HEK293T (cell line): ENCODE data around the gene OR8U1.

ENCODE experiments used
- CTCF ChIA-PET: fragments of 350-600 bp; formaldehyde crosslinking; extraction: SDS; loops from one replicate; lab custom pipeline; 2021; ENCODE audit warnings: antibody characterized with exemption, inconsistent platforms; lab: Yijun Ruan, JAX
- POLR2A ChIA-PET: fragments of 350-600 bp; formaldehyde crosslinking; extraction: SDS; loops from one replicate; lab custom pipeline; 2020; ENCODE audit warnings: antibody characterized with exemption, inconsistent platforms; lab: Yijun Ruan, JAX
- DNase-seq: peaks from one replicate; pipeline ENCODE4 v3.0.0; 2012; ENCODE audit warnings: mixed read lengths; ENCODE audit errors: extremely low spot score
- ARNT ChIP-seq: fragments of 450-650 bp; IDR thresholded peaks from 2 replicates; pipeline ENCODE4 v1.6.1; 2017; ENCODE audit warnings: mild to moderate bottlenecking
- BHLHE40 ChIP-seq: fragments of 450-650 bp; IDR thresholded peaks from 2 replicates; pipeline ENCODE4 v1.6.1; 2016; ENCODE audit warnings: mild to moderate bottlenecking, moderate library complexity, borderline replicate concordance
- CTBP1 ChIP-seq: fragments of 450-650 bp; IDR thresholded peaks from 2 replicates; pipeline ENCODE4 v1.6.1; 2016; ENCODE audit warnings: borderline replicate concordance
- ELF4 ChIP-seq: fragments of 450-650 bp; IDR thresholded peaks from 2 replicates; pipeline ENCODE4 v1.6.1; 2017; ENCODE audit warnings: antibody characterized with exemption
- FOXA1 ChIP-seq: fragments of 450-650 bp; IDR thresholded peaks from 2 replicates; pipeline ENCODE4 v1.6.1; 2016; ENCODE audit warnings: mild to moderate bottlenecking
- FOXK2 ChIP-seq: fragments of 450-650 bp; IDR thresholded peaks from 2 replicates; pipeline ENCODE4 v1.6.1; 2016; ENCODE audit warnings: mild to moderate bottlenecking
- FOXM1 ChIP-seq: fragments of 450-650 bp; IDR thresholded peaks from 2 replicates; pipeline ENCODE4 v1.6.1; 2017; ENCODE audit warnings: mild to moderate bottlenecking, borderline replicate concordance
- HDGF ChIP-seq: fragments of 450-650 bp; IDR thresholded peaks from 2 replicates; pipeline ENCODE4 v1.6.1; 2017; ENCODE audit warnings: antibody characterized with exemption, borderline replicate concordance
- L3MBTL2 ChIP-seq: fragments of 450-650 bp; conservative IDR thresholded peaks from 2 replicates; pipeline ENCODE4 v1.6.1; 2016; ENCODE audit warnings: mild to moderate bottlenecking
- LEF1 ChIP-seq: fragments of 450-650 bp; IDR thresholded peaks from 2 replicates; pipeline ENCODE4 v1.6.1; 2017; ENCODE audit warnings: mild to moderate bottlenecking, borderline replicate concordance
- NFRKB ChIP-seq: fragments of 450-650 bp; IDR thresholded peaks from 2 replicates; pipeline ENCODE4 v1.6.1; 2016; ENCODE audit warnings: mild to moderate bottlenecking, moderate library complexity
- SP1 ChIP-seq: fragments of 450-650 bp; IDR thresholded peaks from 2 replicates; pipeline ENCODE4 v1.6.1; 2017
- SUZ12 ChIP-seq: fragments of 450-650 bp; IDR thresholded peaks from 2 replicates; pipeline ENCODE4 v1.6.1; 2016; ENCODE audit warnings: mild to moderate bottlenecking
- TARDBP ChIP-seq: fragments of 450-650 bp; IDR thresholded peaks from 2 replicates; pipeline ENCODE4 v1.6.1; 2016
- ZNF384 ChIP-seq: fragments of 450-650 bp; IDR thresholded peaks from 2 replicates; pipeline ENCODE4 v1.6.1; 2016
- TF ChIP-seq, protein P1 (sequence below): fragments of 450-650 bp; IDR thresholded peaks from 2 replicates; pipeline ENCODE4 v1.6.1; 2016

Gene OR8U1

DNA sequence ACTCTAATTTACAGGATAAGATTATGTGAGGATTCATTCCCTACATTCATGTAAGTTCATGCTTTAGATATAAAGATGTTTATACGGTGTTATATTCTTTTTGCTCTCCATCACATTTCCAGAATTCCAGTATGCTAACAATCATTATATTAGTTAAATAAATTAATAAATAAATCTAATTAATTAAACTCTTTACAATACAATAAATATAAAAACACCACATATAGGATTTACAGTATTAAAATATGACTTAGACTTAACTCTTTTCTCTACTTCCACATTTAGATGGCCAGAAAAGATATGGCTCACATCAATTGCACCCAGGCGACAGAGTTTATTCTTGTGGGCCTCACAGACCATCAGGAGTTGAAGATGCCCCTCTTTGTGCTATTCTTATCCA is at the start of gene OR8U1:
Gene OR8U1, plus strand, starts transcription at position 301 of the 400 bp plus-strand sequence. Its CDS starts 0 bp downstream, at position 301.
- TF ChIP-seq FOXK2: no peak
- no peak for TF ChIP-seq SP1
- TF ChIP-seq ARNT: no peak
- no peak for TF ChIP-seq BHLHE40
- no peak for TF ChIP-seq CTBP1
- no peak for TF ChIP-seq LEF1
- no peak for TF ChIP-seq ELF4
- no peak for TF ChIP-seq SUZ12
- no peak for TF ChIP-seq FOXA1
- no peak for TF ChIP-seq HDGF
- no peak for TF ChIP-seq TARDBP
- no peak for TF ChIP-seq L3MBTL2
- TF ChIP-seq, protein P1, sequence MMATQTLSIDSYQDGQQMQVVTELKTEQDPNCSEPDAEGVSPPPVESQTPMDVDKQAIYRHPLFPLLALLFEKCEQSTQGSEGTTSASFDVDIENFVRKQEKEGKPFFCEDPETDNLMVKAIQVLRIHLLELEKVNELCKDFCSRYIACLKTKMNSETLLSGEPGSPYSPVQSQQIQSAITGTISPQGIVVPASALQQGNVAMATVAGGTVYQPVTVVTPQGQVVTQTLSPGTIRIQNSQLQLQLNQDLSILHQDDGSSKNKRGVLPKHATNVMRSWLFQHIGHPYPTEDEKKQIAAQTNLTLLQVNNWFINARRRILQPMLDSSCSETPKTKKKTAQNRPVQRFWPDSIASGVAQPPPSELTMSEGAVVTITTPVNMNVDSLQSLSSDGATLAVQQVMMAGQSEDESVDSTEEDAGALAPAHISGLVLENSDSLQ: no peak
- TF ChIP-seq FOXM1: no peak
- DNase-seq: no peak
- CTCF ChIA-PET: no interaction called here
- POLR2A ChIA-PET: no interaction called here

DNA sequence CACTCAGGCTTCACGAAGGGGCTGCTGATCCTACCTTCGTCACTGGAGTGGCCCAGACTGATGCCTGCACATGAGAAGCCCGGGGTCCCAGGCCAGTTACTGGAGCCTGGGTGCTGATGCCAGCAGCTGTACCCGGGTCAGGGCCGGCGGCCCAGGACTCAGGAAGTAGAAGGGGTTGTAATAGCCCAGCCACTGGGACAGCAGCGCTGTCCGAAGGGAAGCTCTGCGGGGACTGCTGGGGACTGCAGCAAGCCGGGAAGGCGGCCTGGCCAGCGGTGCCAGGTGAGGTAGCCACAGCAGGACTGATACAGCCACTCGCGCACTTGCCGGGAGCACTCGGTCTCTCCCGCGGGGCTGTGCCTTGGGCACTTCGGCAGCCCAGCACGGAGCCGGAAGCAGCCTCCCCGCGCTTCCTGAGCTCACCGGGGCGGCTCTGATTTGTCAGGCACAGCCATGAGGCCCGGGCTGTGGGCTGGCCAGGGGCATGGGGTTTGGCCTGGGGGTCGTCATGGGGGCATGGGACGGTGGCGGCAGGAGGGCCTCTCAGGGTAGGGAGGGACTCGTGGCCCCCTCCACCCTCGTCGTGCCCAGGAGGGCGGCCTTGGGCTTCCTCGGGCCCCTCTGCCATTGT is 43.4 kb upstream of the OR8U1 start:
- POLR2A ChIA-PET: no interaction called here
- CTCF ChIA-PET: no interaction called here
- no peak for DNase-seq
- TF ChIP-seq ELF4 (no peak), HDGF (no peak), ZNF384 (no peak), LEF1 (no peak), L3MBTL2 (no peak), SUZ12 (no peak), FOXM1 (no peak), NFRKB (no peak), CTBP1 (no peak), TARDBP (no peak), BHLHE40 (no peak), FOXA1 (no peak), SP1 (no peak), FOXK2 (no peak), ARNT (no peak)
- TF ChIP-seq, protein P1: no peak

DNA sequence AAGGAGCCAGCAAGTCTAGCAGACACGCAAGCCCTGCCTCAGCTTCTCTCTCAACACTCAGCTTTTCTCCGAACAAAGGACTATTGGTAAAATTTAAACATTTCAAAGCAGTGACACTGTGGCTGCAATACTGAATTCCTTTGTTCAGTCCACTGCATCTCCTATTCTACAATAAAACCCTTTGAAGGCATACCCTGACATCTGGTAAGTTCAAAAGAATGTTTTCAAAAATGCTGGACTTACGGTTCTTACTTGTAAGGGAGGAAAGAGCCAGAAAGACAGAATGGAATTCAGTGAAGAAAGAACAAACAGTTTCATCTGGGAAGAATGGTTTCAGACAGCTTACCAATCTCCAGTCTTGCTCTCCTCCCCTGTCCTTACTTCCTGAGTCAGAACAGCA is 42.3 kb upstream of the OR8U1 start:
- TF ChIP-seq FOXK2 (no peak), LEF1 (no peak), NFRKB (no peak), ZNF384 (no peak), HDGF (no peak), BHLHE40 (no peak), FOXA1 (no peak), CTBP1 (no peak), FOXM1 (no peak), SP1 (no peak), TARDBP (no peak)
- CTCF ChIA-PET: no interaction called here
- no peak for DNase-seq
- POLR2A ChIA-PET: no interaction called here

DNA sequence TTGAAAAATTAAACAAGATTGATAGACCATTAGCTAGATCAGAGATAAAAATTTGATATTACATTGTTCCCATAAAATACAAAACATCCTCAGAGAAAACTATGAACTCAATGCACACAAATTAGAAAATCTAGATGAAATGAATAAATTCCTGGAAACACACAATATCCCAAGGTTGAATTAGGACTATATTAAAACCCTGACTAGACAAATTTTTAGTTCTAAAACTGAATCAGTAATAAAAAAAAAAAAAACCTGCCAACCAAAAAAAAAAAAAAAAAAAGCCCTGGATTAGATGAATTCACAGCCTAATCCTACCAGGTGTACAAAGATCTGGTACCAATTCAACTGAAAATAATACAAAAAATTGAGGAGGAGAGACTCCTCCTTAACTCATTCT is 35.1 kb upstream of the OR8U1 start:
- TF ChIP-seq NFRKB: no peak
- no peak for TF ChIP-seq SP1
- TF ChIP-seq ARNT: no peak
- no peak for TF ChIP-seq BHLHE40
- no peak for TF ChIP-seq HDGF
- TF ChIP-seq FOXM1: no peak
- TF ChIP-seq FOXA1: no peak
- no peak for DNase-seq
- CTCF ChIA-PET: no interaction called here
- POLR2A ChIA-PET: no interaction called here

DNA sequence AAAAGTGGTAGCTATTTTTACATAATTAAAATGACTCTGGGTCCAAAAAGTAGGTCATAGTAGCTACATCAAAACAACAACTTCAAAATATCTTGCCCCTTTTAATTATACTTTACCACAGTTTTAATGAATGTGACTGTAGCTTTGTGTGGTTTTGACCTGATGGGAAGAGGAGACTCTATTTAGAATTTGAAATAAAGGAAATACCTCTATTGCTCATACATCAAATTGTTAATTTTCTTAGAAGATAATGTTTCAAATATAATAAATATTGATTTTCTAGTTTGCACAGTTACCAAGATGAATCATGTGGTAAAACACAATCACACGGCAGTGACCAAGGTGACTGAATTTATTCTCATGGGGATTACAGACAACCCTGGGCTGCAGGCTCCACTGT is 29.7 kb upstream of the OR8U1 start, which contains the start of gene OR8K1:
Gene OR8K1, plus strand, starts transcription at position 301 of the 400 bp plus-strand sequence. Its CDS starts 0 bp downstream, at position 301.
- no peak for TF ChIP-seq LEF1
- no peak for TF ChIP-seq SP1
- TF ChIP-seq SUZ12: no peak
- no peak for TF ChIP-seq L3MBTL2
- no peak for TF ChIP-seq FOXK2
- TF ChIP-seq HDGF: no peak
- no peak for TF ChIP-seq BHLHE40
- TF ChIP-seq FOXA1: no peak
- TF ChIP-seq ARNT: no peak
- no peak for TF ChIP-seq FOXM1
- no peak for TF ChIP-seq TARDBP
- TF ChIP-seq, protein P1: no peak
- no peak for TF ChIP-seq ELF4
- no peak for TF ChIP-seq NFRKB
- TF ChIP-seq CTBP1: no peak
- TF ChIP-seq ZNF384: no peak
- DNase-seq: no peak
- CTCF ChIA-PET: no interaction called here
- POLR2A ChIA-PET: no interaction called here

DNA sequence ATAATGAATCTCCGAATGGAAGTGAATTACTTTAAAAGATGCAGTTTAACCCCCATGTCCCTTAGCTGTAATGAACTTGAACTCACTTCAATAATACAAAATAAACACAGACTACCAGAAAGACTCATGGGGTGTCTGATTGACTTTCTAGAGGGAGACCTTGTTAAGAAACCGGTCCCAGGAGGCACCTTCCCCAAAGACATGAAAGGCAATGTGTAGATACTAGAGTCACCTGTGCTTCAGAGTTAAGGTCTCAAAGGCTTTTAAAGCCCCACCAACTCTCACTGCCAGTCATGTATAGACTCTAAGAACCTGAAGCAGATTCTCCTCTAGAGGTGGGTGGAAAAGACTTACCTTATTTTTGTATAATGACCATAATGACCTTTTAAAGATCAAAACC is 21.4 kb upstream of the OR8U1 start, which contains the start of gene OR8J1:
Gene OR8J1, plus strand, starts transcription at position 301 of the 400 bp plus-strand sequence. CDS start 5,956 bp downstream, outside the sequence.
- TF ChIP-seq ARNT: no peak
- no peak for TF ChIP-seq ZNF384
- DNase-seq: no peak
- CTCF ChIA-PET: no interaction called here
- POLR2A ChIA-PET: no interaction called here
